ENCODE measurements around the gene C17orf107.

GRCh38 chr17:4939546-4939795 is 40.1 kb downstream of the C17orf107 start:
- TF ChIP-seq, protein P1, sequence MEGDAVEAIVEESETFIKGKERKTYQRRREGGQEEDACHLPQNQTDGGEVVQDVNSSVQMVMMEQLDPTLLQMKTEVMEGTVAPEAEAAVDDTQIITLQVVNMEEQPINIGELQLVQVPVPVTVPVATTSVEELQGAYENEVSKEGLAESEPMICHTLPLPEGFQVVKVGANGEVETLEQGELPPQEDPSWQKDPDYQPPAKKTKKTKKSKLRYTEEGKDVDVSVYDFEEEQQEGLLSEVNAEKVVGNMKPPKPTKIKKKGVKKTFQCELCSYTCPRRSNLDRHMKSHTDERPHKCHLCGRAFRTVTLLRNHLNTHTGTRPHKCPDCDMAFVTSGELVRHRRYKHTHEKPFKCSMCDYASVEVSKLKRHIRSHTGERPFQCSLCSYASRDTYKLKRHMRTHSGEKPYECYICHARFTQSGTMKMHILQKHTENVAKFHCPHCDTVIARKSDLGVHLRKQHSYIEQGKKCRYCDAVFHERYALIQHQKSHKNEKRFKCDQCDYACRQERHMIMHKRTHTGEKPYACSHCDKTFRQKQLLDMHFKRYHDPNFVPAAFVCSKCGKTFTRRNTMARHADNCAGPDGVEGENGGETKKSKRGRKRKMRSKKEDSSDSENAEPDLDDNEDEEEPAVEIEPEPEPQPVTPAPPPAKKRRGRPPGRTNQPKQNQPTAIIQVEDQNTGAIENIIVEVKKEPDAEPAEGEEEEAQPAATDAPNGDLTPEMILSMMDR (IDR thresholded peaks at IDR 0.05; ENCODE audit: poor library complexity, severe bottlenecking), result no peak
- TF ChIP-seq SMC3 (conservative IDR thresholded peaks at IDR 0.05; ENCODE audit: poor library complexity) (no peak), POLR2AphosphoS5 (IDR thresholded peaks at IDR 0.05) (no peak), EZH2 (IDR thresholded peaks at IDR 0.05; ENCODE audit: borderline replicate concordance, insufficient read depth, low read length, poor library complexity, severe bottlenecking) (no peak), EP300 (conservative IDR thresholded peaks at IDR 0.05; ENCODE audit: poor library complexity, severe bottlenecking) (no peak)

All from neural cell (in vitro differentiated cells).